OCI-LY1 (cell line): ENCODE measurements around the gene ANK3.

Experiments
- H2AFZ ChIP-seq: fragments of 200-600 bp; sonication (generic), shearing (Covaris generic); 2 replicates; pipeline ENCODE4 v1.6.0; 2014; ENCODE audit warnings: antibody characterized with exemption, mild to moderate bottlenecking, low read length
- H3F3A ChIP-seq: fragments of 200-600 bp; sonication (generic), shearing (Covaris generic); 2 replicates; pipeline ENCODE4 v1.6.0; 2014; ENCODE audit warnings: mild to moderate bottlenecking, antibody characterized with exemption, low read length, moderate library complexity; ENCODE audit not compliant: insufficient read depth
- H3K27ac ChIP-seq: fragments of 200-600 bp; sonication (generic); 2 replicates; pipeline ENCODE4 v1.5.1; 2014; ENCODE audit warnings: low read length, mixed run types, mild to moderate bottlenecking, low read depth; ENCODE audit not compliant: poor library complexity, severe bottlenecking
- H3K27me3 ChIP-seq: fragments of 200-600 bp; sonication (generic); 2 replicates; pipeline ENCODE4 v1.6.0; 2014; ENCODE audit warnings: antibody characterized with exemption, mild to moderate bottlenecking, low read length, moderate library complexity; ENCODE audit not compliant: insufficient read depth
- H3K36me3 ChIP-seq: fragments of 200-600 bp; sonication (generic); 2 replicates; pipeline ENCODE4 v1.6.1; 2014; ENCODE audit warnings: mild to moderate bottlenecking, antibody characterized with exemption, low read length, moderate library complexity, mixed read lengths; ENCODE audit not compliant: insufficient read depth
- H3K4me1 ChIP-seq: fragments of 200-600 bp; sonication (generic); 2 replicates; pipeline ENCODE4 v1.5.1; 2014; ENCODE audit warnings: mild to moderate bottlenecking, low read length, moderate library complexity; ENCODE audit not compliant: insufficient read depth, severe bottlenecking
- H3K4me2 ChIP-seq: fragments of 200-600 bp; sonication (generic), shearing (Covaris generic); 2 replicates; pipeline ENCODE4 v1.6.1; 2014; ENCODE audit warnings: low read length
- H3K4me3 ChIP-seq: fragments of 200-600 bp; sonication (generic); 2 replicates; pipeline ENCODE4 v1.5.1; 2014; ENCODE audit warnings: low read length, low read depth, mild to moderate bottlenecking, mixed read lengths; ENCODE audit not compliant: poor library complexity, severe bottlenecking
- H3K79me2 ChIP-seq: fragments of 200-600 bp; shearing (Covaris generic); 2 replicates; pipeline ENCODE4 v1.6.1; 2016; ENCODE audit warnings: mixed run types, low read length, mixed read lengths; ENCODE audit not compliant: insufficient read depth
- H3K9ac ChIP-seq: fragments of 200-600 bp; sonication (generic), shearing (Covaris generic); 2 replicates; pipeline ENCODE4 v1.6.1; 2014; ENCODE audit warnings: mild to moderate bottlenecking, low read length, mixed read lengths
- H3K9me2 ChIP-seq: fragments of 200-600 bp; sonication (generic), shearing (Covaris generic); 2 replicates; pipeline ENCODE4 v1.6.1; 2014; ENCODE audit warnings: low read depth, mild to moderate bottlenecking, low read length, mixed read lengths
- H3K9me3 ChIP-seq: fragments of 200-600 bp; shearing (Covaris generic); 2 replicates; pipeline ENCODE4 v1.6.1; 2014; ENCODE audit warnings: low read length, mixed read lengths
- H4K20me1 ChIP-seq: fragments of 200-600 bp; sonication (generic), shearing (Covaris generic); 2 replicates; pipeline ENCODE4 v1.6.0; 2016; ENCODE audit warnings: mild to moderate bottlenecking, low read length; ENCODE audit not compliant: insufficient read depth
- CTCF ChIP-seq: fragments of 200-600 bp; sonication (generic), shearing (Covaris generic); IDR thresholded peaks from 2 replicates; pipeline ENCODE4 v1.5.1; 2017; ENCODE audit warnings: mild to moderate bottlenecking, antibody characterized with exemption, low read length, moderate library complexity, mixed read lengths
- EZH2 ChIP-seq: fragments of 200-600 bp; sonication (generic), shearing (Covaris generic); IDR thresholded peaks from 2 replicates; pipeline ENCODE4 v1.8.0; 2017; ENCODE audit warnings: borderline replicate concordance, mixed run types, mild to moderate bottlenecking, antibody characterized with exemption, low read length, moderate library complexity, mixed read lengths

ANK3 gene

GRCh38 chr10:60237977-60238758, 151.5 kb downstream of the ANK3 start:
- Histone ChIP-seq H3K4me3 (peak overlapping the region; percentile 65), H3K4me1 (peaks cover 59% of the 10 kb centered on the region), H2AFZ (no peak overlapping the region), H3F3A (0 out of 2 replicates have a peak, but pooled peaks cover 8% of the 10 kb centered on the region), H4K20me1 (no peaks in the 10 kb centered on the region), H3K79me2 (no peaks in the 10 kb centered on the region), H3K4me2 (peak overlapping the region; percentile 67), H3K9me3 (no peaks in the 10 kb centered on the region), H3K27me3 (no peaks in the 10 kb centered on the region), H3K36me3 (peaks cover 6% of the 10 kb centered on the region; the same call in 1 of the 2 replicates), H3K9me2 (no peaks in the 10 kb centered on the region), H3K9ac (peak overlapping the region; percentile 92), H3K27ac (peak overlapping the region; percentile 100)
- no peak for TF ChIP-seq EZH2
- peak; percentile 89 for TF ChIP-seq CTCF

- Histone ChIP-seq H3K4me1 (peaks cover 71% of the 10 kb centered on the region), H3K27ac (peak overlapping the region; percentile 100), H3K4me3 (peak overlapping the region; percentile 65), H4K20me1 (no peaks in the 10 kb centered on the region), H3F3A (0 out of 2 replicates have a peak, but pooled peaks cover 8% of the 10 kb centered on the region), H2AFZ (no peak overlapping the region), H3K79me2 (no peaks in the 10 kb centered on the region), H3K27me3 (no peaks in the 10 kb centered on the region), H3K9ac (peak overlapping the region; percentile 92), H3K36me3 (no peaks in the 10 kb centered on the region), H3K9me2 (no peaks in the 10 kb centered on the region), H3K9me3 (no peaks in the 10 kb centered on the region), H3K4me2 (peak overlapping the region; percentile 67)
- TF ChIP-seq CTCF (no peak), EZH2 (no peak)
Measured at GRCh38 chr10:60236869-60237524, 152.7 kb downstream of the ANK3 start.

GRCh38 chr10:60235001-60235400, 154.7 kb downstream of the ANK3 start:
- Histone ChIP-seq H2AFZ (no peak overlapping the region), H3K4me2 (no peak overlapping the region), H3K4me3 (no peak overlapping the region), H3K9me3 (no peaks in the 10 kb centered on the region), H3K36me3 (no peaks in the 10 kb centered on the region), H3K79me2 (no peaks in the 10 kb centered on the region), H3F3A (0 out of 2 replicates have a peak, but pooled peaks cover 8% of the 10 kb centered on the region), H3K9me2 (no peaks in the 10 kb centered on the region), H3K27me3 (no peaks in the 10 kb centered on the region), H4K20me1 (no peaks in the 10 kb centered on the region), H3K4me1 (peaks cover 91% of the 10 kb centered on the region), H3K27ac (peak overlapping the region; percentile 100), H3K9ac (no peak overlapping the region)
- TF ChIP-seq EZH2: no peak
- TF ChIP-seq CTCF: no peak
